ENCODE measurements around the gene IQCM.
"Not testable (repeated sequence)": the region's sequence is repeated elsewhere in the genome, so short reads cannot be mapped to it uniquely, and the experiment has no call there.

DNA sequence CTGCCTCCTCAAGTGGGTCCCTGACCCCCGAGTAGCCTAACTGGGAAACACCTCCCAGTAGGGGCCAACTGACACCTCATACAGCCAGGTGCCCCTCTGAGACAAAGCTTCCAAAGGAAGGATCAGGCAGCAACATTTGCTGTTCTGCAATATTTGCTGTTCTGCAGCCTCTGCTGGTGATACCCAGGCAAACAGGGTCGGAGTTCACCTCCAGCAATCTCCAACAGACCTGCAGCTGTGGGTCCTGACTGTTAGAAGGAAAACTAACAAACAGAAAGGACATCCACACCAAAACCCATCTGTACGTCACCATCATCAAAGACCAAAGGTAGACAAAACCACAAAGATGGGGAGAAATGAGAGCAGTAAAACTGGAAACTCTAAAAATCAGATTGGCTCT is 347.0 kb downstream of the IQCM start:
- TF ChIP-seq, protein P1, sequence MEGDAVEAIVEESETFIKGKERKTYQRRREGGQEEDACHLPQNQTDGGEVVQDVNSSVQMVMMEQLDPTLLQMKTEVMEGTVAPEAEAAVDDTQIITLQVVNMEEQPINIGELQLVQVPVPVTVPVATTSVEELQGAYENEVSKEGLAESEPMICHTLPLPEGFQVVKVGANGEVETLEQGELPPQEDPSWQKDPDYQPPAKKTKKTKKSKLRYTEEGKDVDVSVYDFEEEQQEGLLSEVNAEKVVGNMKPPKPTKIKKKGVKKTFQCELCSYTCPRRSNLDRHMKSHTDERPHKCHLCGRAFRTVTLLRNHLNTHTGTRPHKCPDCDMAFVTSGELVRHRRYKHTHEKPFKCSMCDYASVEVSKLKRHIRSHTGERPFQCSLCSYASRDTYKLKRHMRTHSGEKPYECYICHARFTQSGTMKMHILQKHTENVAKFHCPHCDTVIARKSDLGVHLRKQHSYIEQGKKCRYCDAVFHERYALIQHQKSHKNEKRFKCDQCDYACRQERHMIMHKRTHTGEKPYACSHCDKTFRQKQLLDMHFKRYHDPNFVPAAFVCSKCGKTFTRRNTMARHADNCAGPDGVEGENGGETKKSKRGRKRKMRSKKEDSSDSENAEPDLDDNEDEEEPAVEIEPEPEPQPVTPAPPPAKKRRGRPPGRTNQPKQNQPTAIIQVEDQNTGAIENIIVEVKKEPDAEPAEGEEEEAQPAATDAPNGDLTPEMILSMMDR (conservative IDR thresholded peaks at IDR 0.05 in 1 of 2, IDR thresholded peaks at IDR 0.05 in 1 of 2; ENCODE audit: extremely low read depth in 1 of 2, insufficient read depth in 1 of 2, low read depth in 1 of 2, low read length in 2 of 2), result not testable (repeated sequence)
- not testable (repeated sequence) for TF ChIP-seq EZH2 (IDR thresholded peaks at IDR 0.05; ENCODE audit: borderline replicate concordance, low read length)
